Kidney (tissue), 14 donors: ENCODE measurements around the gene ELOVL2. TPM values are rescaled to one million over a fixed set of nuclear protein-coding genes. Genes with fewer than 3 reads are reported as not detected.
A peak's percentile ranks its signal among the peaks of the same experiment; 100 is the strongest.

Experiments
- DNase-seq, 5 donors: peaks; one replicate each; pipeline ENCODE4 v3.0.0-alpha.2; 2013 to 2020
- FAIRE-seq: peaks from 2 replicates; lab custom pipeline; 2012; peaks lifted over from hg19 to GRCh38; lab: Jason Lieb, UNC
- H3K27ac ChIP-seq, 2 donors: one replicate each; pipeline ENCODE4 v1.7.0; 2013; ENCODE audit warnings: low read depth in 2 of 2, low read length in 2 of 2, inconsistent platforms in 1 of 2
- H3K27me3 ChIP-seq: one replicate; pipeline ENCODE4 v1.7.1; 2013; ENCODE audit warnings: low read length, inconsistent platforms; ENCODE audit not compliant: control insufficient read depth, insufficient read depth
- H3K36me3 ChIP-seq, 3 donors: one replicate each; pipeline versions ENCODE4 v1.7.0 to v1.7.1; 2013; ENCODE audit warnings: low read length in 3 of 3, control low read depth in 1 of 3, inconsistent platforms in 1 of 3; ENCODE audit not compliant: insufficient read depth in 3 of 3, control insufficient read depth in 2 of 3
- H3K4me1 ChIP-seq, 3 donors: one replicate each; pipeline versions ENCODE4 v1.7.0 to v1.7.1; 2013; ENCODE audit warnings: low read length in 3 of 3, inconsistent platforms in 1 of 3, low read depth in 1 of 3; ENCODE audit not compliant: control insufficient read depth in 2 of 3, insufficient read depth in 2 of 3
- H3K4me3 ChIP-seq, 3 donors: one replicate each; pipeline versions ENCODE4 v1.7.0 to v1.8.1; 2013; ENCODE audit warnings: low read length in 3 of 3, control low read depth in 1 of 3, inconsistent platforms in 1 of 3
- H3K9ac ChIP-seq, 3 donors: one replicate each; pipeline versions ENCODE4 v1.7.0 to v1.7.1; 2013; ENCODE audit warnings: low read length in 3 of 3, control low read depth in 1 of 3, inconsistent platforms in 1 of 3
- H3K9me3 ChIP-seq, 3 donors: one replicate each; pipeline versions ENCODE4 v1.7.0 to v1.7.1; 2013; ENCODE audit warnings: low read length in 3 of 3, control low read depth in 1 of 3, inconsistent platforms in 1 of 3; ENCODE audit not compliant: control insufficient read depth in 2 of 3, insufficient read depth in 1 of 3
- CTCF ChIP-seq: IDR thresholded peaks from 3 replicates; pipeline ENCODE4 v1.5.1; 2012; ENCODE audit warnings: mild to moderate bottlenecking, moderate library complexity, borderline replicate concordance; ENCODE audit not compliant: insufficient read depth; ENCODE audit errors: extremely low read depth
- intact Hi-C: fragments of 100-400 bp; cut with DNase I; formaldehyde crosslinking; loops from one replicate; pipeline ENCODE4 v1.11.1; 2022
- polyA plus RNA-seq: library from polyadenylated mRNA; stranded (reverse); fragments of 350-450 nt; fragmentation: Illumina TruSeq; extraction: RNeasy Lipid Tissue Mini Kit (QIAGEN cat#74804); gene quantifications from one replicate; pipeline ENCODE4 v1.2.3, GENCODE V29; 2014; ENCODE audit warnings: low read depth, low replicate concordance; ENCODE audit not compliant: insufficient read depth
- total RNA-seq: library from RNA; stranded (reverse); fragmentation: NEBNext Ultra II Directional; extraction: Animal tissue kit (Norgen Biotek cat#: 25700); gene quantifications from one replicate; pipeline ENCODE4 v1.2.1, GENCODE V29; 2021
- donor health status: control.
- donor health status: control.
- donor health status: control.
- donor health status: control.
- donor health status: control.
- donor health status: DM: yes; HTN: yes; CAD: no.
- donor health status: Normal renal cell carcinoma (clear cell type).

ELOVL2 gene
- total and polyA plus RNA-seq, 2 donors from 2014 or later: 0.79 TPM; not detected in 1

- DNase-seq (no peak), FAIRE-seq (no peak)
- no peak for TF ChIP-seq CTCF
- H3K27me3 ChIP-seq: no peaks in the 10 kb centered on the region
- intact Hi-C loops: no loop called here
- H3K4me1 ChIP-seq: no peaks in the 10 kb centered on the region
- H3K9ac ChIP-seq: no peak overlapping the region
- no peaks in the 10 kb centered on the region for H3K9me3 ChIP-seq
- no peak overlapping the region for H3K4me3 ChIP-seq
- no peak overlapping the region for H3K27ac ChIP-seq
- no peaks in the 10 kb centered on the region for H3K36me3 ChIP-seq
These were observed 29.0 kb downstream of the ELOVL2 start for GRCh38 chr6:11015102-11015501.

- Histone ChIP-seq H3K27ac (no peak overlapping the region), H3K4me1 (no peaks in the 10 kb centered on the region), H3K36me3 (no peaks in the 10 kb centered on the region), H3K4me3 (no peak overlapping the region), H3K27me3 (no peaks in the 10 kb centered on the region), H3K9me3 (no peaks in the 10 kb centered on the region), H3K9ac (no peak overlapping the region)
- FAIRE-seq (no peak), DNase-seq (no peak)
- intact Hi-C loops: no loop called here
- no peak for TF ChIP-seq CTCF
These were observed 30.4 kb downstream of the ELOVL2 start for GRCh38 chr6:11013721-11014070.

DNA sequence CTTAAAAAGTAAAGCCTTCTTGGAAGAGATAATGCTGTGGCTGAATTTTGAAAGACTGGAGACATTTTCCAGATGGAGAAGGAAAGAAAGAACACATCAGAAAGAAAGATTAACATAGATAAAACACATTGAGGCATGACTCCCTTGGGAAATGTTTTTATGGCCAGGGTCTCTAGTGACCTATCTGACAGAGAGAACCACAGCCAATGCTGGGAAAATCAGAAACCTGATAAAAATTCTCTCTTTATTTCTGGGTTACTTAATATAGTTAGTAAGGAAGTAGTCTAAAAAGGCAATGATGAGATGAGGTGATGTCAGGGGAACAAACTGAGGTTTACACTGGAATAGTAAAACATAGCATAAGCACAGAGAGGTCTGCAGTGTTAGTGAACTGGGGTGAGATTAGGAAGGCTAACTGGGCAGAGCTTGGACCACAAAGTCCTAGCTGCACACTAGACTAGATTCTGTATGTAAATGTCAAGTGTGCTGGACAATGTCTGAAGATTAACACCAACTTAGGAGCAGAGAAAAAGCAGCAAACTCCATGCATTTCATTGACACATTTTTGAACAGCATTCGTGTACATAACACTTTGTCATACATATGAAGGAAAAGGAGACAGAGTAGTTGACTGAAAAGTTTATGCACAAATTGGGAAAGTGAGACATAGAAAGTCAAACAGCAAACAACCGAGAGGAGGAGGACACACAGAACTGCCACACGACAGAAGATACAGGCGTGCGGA lies 31.0 kb downstream of the ELOVL2 start:
- H3K4me3 ChIP-seq: no peak overlapping the region
- intact Hi-C loops: no loop called here
- H3K27me3 ChIP-seq: no peaks in the 10 kb centered on the region
- DNase-seq (peak in 1 of 5 donors; percentile 18), FAIRE-seq (no peak)
- H3K9me3 ChIP-seq: no peaks in the 10 kb centered on the region
- no peaks in the 10 kb centered on the region for H3K4me1 ChIP-seq
- H3K27ac ChIP-seq: no peak overlapping the region
- no peaks in the 10 kb centered on the region for H3K36me3 ChIP-seq
- no peak for TF ChIP-seq CTCF
- H3K9ac ChIP-seq: no peak overlapping the region

GRCh38 chr6:11012295-11012754 lies 31.8 kb downstream of the ELOVL2 start:
- intact Hi-C loops: no loop called here
- no peaks in the 10 kb centered on the region for H3K9me3 ChIP-seq
- no peak for TF ChIP-seq CTCF
- FAIRE-seq (no peak), DNase-seq (no peak)
- no peak overlapping the region for H3K27ac ChIP-seq
- no peaks in the 10 kb centered on the region for H3K4me1 ChIP-seq
- H3K9ac ChIP-seq: no peak overlapping the region
- H3K4me3 ChIP-seq: no peak overlapping the region
- H3K27me3 ChIP-seq: no peaks in the 10 kb centered on the region
- no peaks in the 10 kb centered on the region for H3K36me3 ChIP-seq
